ENCODE data around the gene FERMT3. TPM values are rescaled to one million over a fixed set of nuclear protein-coding genes. Genes with fewer than 3 reads are reported as not detected.

Gene FERMT3
- total and polyA plus RNA-seq, 2 of the 13 experiments (the other 11 are each of a cell fraction or from before 2014, with no cell fraction given): 0.29 TPM; not detected in 1

DNA sequence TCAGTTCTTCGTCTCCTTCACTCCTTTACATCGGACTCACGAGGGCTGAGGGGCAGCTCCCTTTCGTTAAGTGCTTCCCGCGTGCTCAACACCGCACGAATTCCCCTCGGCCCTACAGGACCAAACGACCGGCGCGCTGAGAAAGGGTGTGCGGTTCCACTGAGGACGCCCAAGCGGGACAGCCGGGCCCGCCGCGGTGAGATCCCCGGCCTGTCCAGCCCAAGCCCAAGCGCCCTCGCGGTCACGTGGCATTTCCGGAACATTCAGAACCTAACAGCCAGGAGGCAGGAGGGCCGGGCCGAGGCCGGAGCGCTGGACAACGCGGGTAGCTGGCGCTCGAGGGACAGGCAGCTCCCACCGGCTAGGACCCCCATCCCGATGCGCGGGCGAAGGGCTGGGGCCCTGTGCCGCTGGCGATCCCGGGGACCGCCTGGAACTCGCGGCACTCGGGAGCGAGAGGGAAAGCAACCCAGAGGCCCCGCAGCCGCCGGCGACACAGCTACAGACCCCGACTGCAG, 21.3 kb upstream of the FERMT3 start (continued):
- peak; percentile 97 for TF ChIP-seq ZNF230 (CRISPR knock-in tag; IDR thresholded peaks at IDR 0.05)
- 0 out of 2 replicates have a peak, but pooled peaks have one; percentile 62 for TF ChIP-seq KDM4B (CRISPR knock-in tag; IDR thresholded peaks at IDR 0.05)
- TF ChIP-seq KMT2A (CRISPR knock-in tag; IDR thresholded peaks at IDR 0.05): peak; percentile 65; the same call in 1 of the 2 replicates
- TF ChIP-seq, protein P1, sequence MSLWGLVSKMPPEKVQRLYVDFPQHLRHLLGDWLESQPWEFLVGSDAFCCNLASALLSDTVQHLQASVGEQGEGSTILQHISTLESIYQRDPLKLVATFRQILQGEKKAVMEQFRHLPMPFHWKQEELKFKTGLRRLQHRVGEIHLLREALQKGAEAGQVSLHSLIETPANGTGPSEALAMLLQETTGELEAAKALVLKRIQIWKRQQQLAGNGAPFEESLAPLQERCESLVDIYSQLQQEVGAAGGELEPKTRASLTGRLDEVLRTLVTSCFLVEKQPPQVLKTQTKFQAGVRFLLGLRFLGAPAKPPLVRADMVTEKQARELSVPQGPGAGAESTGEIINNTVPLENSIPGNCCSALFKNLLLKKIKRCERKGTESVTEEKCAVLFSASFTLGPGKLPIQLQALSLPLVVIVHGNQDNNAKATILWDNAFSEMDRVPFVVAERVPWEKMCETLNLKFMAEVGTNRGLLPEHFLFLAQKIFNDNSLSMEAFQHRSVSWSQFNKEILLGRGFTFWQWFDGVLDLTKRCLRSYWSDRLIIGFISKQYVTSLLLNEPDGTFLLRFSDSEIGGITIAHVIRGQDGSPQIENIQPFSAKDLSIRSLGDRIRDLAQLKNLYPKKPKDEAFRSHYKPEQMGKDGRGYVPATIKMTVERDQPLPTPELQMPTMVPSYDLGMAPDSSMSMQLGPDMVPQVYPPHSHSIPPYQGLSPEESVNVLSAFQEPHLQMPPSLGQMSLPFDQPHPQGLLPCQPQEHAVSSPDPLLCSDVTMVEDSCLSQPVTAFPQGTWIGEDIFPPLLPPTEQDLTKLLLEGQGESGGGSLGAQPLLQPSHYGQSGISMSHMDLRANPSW (CRISPR knock-in tag; IDR thresholded peaks at IDR 0.05; ENCODE audit: borderline replicate concordance): peak; percentile 71; the same call in 1 of the 2 replicates
- TF ChIP-seq ZNF703 (CRISPR knock-in tag; IDR thresholded peaks at IDR 0.05; ENCODE audit: borderline replicate concordance): peak; percentile 98
- no peak for TF ChIP-seq HNRNPH1 (optimal IDR thresholded peaks at IDR 0.05; ENCODE audit: low read depth, low read length)
- TF ChIP-seq ZSCAN12 (CRISPR knock-in tag; IDR thresholded peaks at IDR 0.05): no peak
- no peak for TF ChIP-seq ZNF740 (CRISPR knock-in tag; IDR thresholded peaks at IDR 0.05)
- TF ChIP-seq NR1H2 (CRISPR knock-in tag; IDR thresholded peaks at IDR 0.05; ENCODE audit: borderline replicate concordance, low read depth): no peak
- TF ChIP-seq PCBP1 (IDR thresholded peaks at IDR 0.05; ENCODE audit: borderline replicate concordance, low read depth, low read length): no peak
- TF ChIP-seq MIER2 (CRISPR knock-in tag; IDR thresholded peaks at IDR 0.05): peak; percentile 52; the same call in 1 of the 2 replicates
- 0 out of 2 replicates have a peak, but pooled peaks have one; percentile 69 for TF ChIP-seq ZNF432 (CRISPR knock-in tag; IDR thresholded peaks at IDR 0.05; ENCODE audit: borderline replicate concordance)
- no peak for TF ChIP-seq PCBP2 (optimal IDR thresholded peaks at IDR 0.05; ENCODE audit: low read depth, low read length, poor library complexity, severe bottlenecking)
- 0 out of 2 replicates have a peak, but pooled peaks have one; percentile 79 for TF ChIP-seq NFIB (CRISPR knock-in tag; IDR thresholded peaks at IDR 0.05; ENCODE audit: borderline replicate concordance)
- TF ChIP-seq ZNF766 (CRISPR knock-in tag; IDR thresholded peaks at IDR 0.05; ENCODE audit: borderline replicate concordance): peak; percentile 47; the same call in 1 of the 2 replicates
- peak; percentile 97 for TF ChIP-seq ZMAT3 (CRISPR knock-in tag; conservative IDR thresholded peaks at IDR 0.05)
- TF ChIP-seq GATAD2A (CRISPR knock-in tag; IDR thresholded peaks at IDR 0.05): no peak
- no peak for TF ChIP-seq CEBPB (IDR thresholded peaks at IDR 0.05; ENCODE audit: borderline replicate concordance, low read depth, low read length)
- no peak for TF ChIP-seq SSRP1 (CRISPR knock-in tag; IDR thresholded peaks at IDR 0.05)
- TF ChIP-seq NFIC (IDR thresholded peaks at IDR 0.05; ENCODE audit: low read length): no peak
- TF ChIP-seq CREB1 (IDR thresholded peaks at IDR 0.05): no peak
- TF ChIP-seq CREB1 (CRISPR knock-in tag; IDR thresholded peaks at IDR 0.05): no peak
- peak; percentile 36; the same call in 1 of the 2 replicates for TF ChIP-seq ZNF503 (CRISPR knock-in tag; IDR thresholded peaks at IDR 0.05)
- no peak for TF ChIP-seq TCF7 (IDR thresholded peaks at IDR 0.05; ENCODE audit: low read depth)
